IMR-90 (cell line): ENCODE measurements around the gene BOD1. TPM values are rescaled to one million over a fixed set of nuclear protein-coding genes. Genes with fewer than 3 reads are reported as not detected.

ENCODE experiments used
- ATAC-seq: fragments of 200-7000 bp; cut with Tn5 transposase; 2 replicates; pipeline ENCODE4 v1.9.1; 2020; ENCODE audit warnings: low read depth, mild to moderate bottlenecking, moderate library complexity
- BruUV-seq: library from RNA; stranded (reverse); fragments of 400-500 nt; replicated peaks from 2 replicates; lab custom pipeline; 2021; lab: Mats Ljungman, UMichigan
- CTCF ChIA-PET: fragments of 300-600 bp; formaldehyde crosslinking; extraction: SDS; loops from one replicate; lab custom pipeline; 2021; ENCODE audit warnings: antibody characterized with exemption; lab: Yijun Ruan, JAX
- POLR2A ChIA-PET: fragments of 300-600 bp; sonication (Branson Sonifier 250); formaldehyde crosslinking; loops from one replicate; lab custom pipeline; 2022; ENCODE audit warnings: antibody characterized with exemption; ENCODE audit not compliant: unreplicated experiment; lab: Charles Lee
- DNase-seq: peaks from one replicate; pipeline ENCODE4 v3.0.0; 2013
- H2AFZ ChIP-seq: replicated peaks from 2 replicates; pipeline ENCODE3; 2013; ENCODE audit warnings: low read length, mild to moderate bottlenecking; ENCODE audit not compliant: poor library complexity
- H2AK5ac ChIP-seq: 2 replicates; pipeline ENCODE4 v1.6.1; 2013; ENCODE audit warnings: low read depth, low read length, inconsistent platforms
- H2AK9ac ChIP-seq: replicated peaks from 2 replicates; pipeline ENCODE3; 2013; ENCODE audit warnings: mild to moderate bottlenecking, low read depth, low read length, moderate library complexity; ENCODE audit not compliant: poor library complexity
- H2BK120ac ChIP-seq: 2 replicates; pipeline ENCODE4 v1.6.1; 2013; ENCODE audit warnings: low read depth, low read length, inconsistent platforms
- H2BK15ac ChIP-seq: 3 replicates; pipeline ENCODE4 v1.6.1; 2013; ENCODE audit warnings: low read depth, low read length, inconsistent platforms
- H2BK20ac ChIP-seq: 2 replicates; pipeline ENCODE4 v1.6.1; 2013; ENCODE audit warnings: low read depth, mild to moderate bottlenecking, inconsistent platforms, low read length, moderate library complexity
- H2BK5ac ChIP-seq: 2 replicates; pipeline ENCODE4 v1.6.1; 2013; ENCODE audit warnings: mild to moderate bottlenecking, low read depth, low read length, inconsistent platforms; ENCODE audit not compliant: poor library complexity, severe bottlenecking
- H3K14ac ChIP-seq: replicated peaks from 2 replicates; pipeline ENCODE4 v1.6.1; 2013; ENCODE audit warnings: low read depth, low read length, inconsistent platforms
- H3K18ac ChIP-seq: 2 replicates; pipeline ENCODE4 v1.6.1; 2013; ENCODE audit warnings: low read depth, low read length, control low read depth
- H3K23ac ChIP-seq: 2 replicates; pipeline ENCODE4 v1.6.1; 2013; ENCODE audit warnings: low read depth, low read length, inconsistent platforms
- H3K27ac ChIP-seq: 2 replicates; pipeline ENCODE4 v1.5.1; 2013; ENCODE audit warnings: mild to moderate bottlenecking, control low read depth, low read length; ENCODE audit not compliant: insufficient read depth
- H3K27me3 ChIP-seq: 2 replicates; pipeline ENCODE4 v1.6.1; 2013; ENCODE audit warnings: low read length; ENCODE audit not compliant: control insufficient read depth, insufficient read depth
- H3K36me3 ChIP-seq: 2 replicates; pipeline ENCODE4 v1.6.1; 2013; ENCODE audit warnings: low read length, mixed read lengths; ENCODE audit not compliant: control insufficient read depth, insufficient read depth
- H3K4ac ChIP-seq: 2 replicates; pipeline ENCODE4 v1.6.1; 2013; ENCODE audit warnings: low read depth, low read length, inconsistent platforms
- H3K4me1 ChIP-seq: 2 replicates; pipeline ENCODE4 v1.6.1; 2013; ENCODE audit warnings: low read length, mixed read lengths; ENCODE audit not compliant: control insufficient read depth, insufficient read depth
- H3K4me2 ChIP-seq: 2 replicates; pipeline ENCODE4 v1.6.1; 2013; ENCODE audit warnings: low read depth, mild to moderate bottlenecking, control low read depth, low read length, moderate library complexity
- H3K4me3 ChIP-seq: 2 replicates; pipeline ENCODE4 v1.5.1; 2013; ENCODE audit warnings: low read depth, mild to moderate bottlenecking, control low read depth, low read length, moderate library complexity; ENCODE audit not compliant: insufficient read depth
- H3K56ac ChIP-seq: 2 replicates; pipeline ENCODE4 v1.6.1; 2013; ENCODE audit warnings: low read length, inconsistent platforms; ENCODE audit not compliant: insufficient read depth; ENCODE audit errors: extremely low read depth
- H3K79me1 ChIP-seq, 2 experiments: 2 replicates each; pipeline ENCODE4 v1.6.1; 2013; ENCODE audit warnings: low read length in 2 of 2, inconsistent platforms in 1 of 2, low read depth in 1 of 2
- H3K9ac ChIP-seq: 2 replicates; pipeline ENCODE4 v1.6.1; 2013; ENCODE audit warnings: low read depth, low read length, control low read depth
- H3K9me1 ChIP-seq: 2 replicates; pipeline ENCODE4 v1.6.1; 2013; ENCODE audit warnings: low read length, inconsistent platforms; ENCODE audit not compliant: insufficient read depth
- H3K9me3 ChIP-seq: 2 replicates; pipeline ENCODE4 v1.6.1; 2013; ENCODE audit warnings: low read length; ENCODE audit not compliant: control insufficient read depth, insufficient read depth
- H4K20me1 ChIP-seq: 2 replicates; pipeline ENCODE4 v1.6.1; 2013; ENCODE audit warnings: low read length, inconsistent platforms; ENCODE audit not compliant: insufficient read depth
- H4K5ac ChIP-seq: 2 replicates; pipeline ENCODE4 v1.6.1; 2013; ENCODE audit warnings: mild to moderate bottlenecking, low read depth, low read length, control low read depth
- H4K8ac ChIP-seq, 2 experiments: 2 replicates each; pipeline ENCODE4 v1.6.1; 2013; ENCODE audit warnings: low read depth in 2 of 2, low read length in 2 of 2, control low read depth in 1 of 2, inconsistent platforms in 1 of 2
- H4K91ac ChIP-seq: 2 replicates; pipeline ENCODE4 v1.6.1; 2013; ENCODE audit warnings: low read depth, low read length, inconsistent platforms; ENCODE audit not compliant: insufficient read depth
- RFX5 ChIP-seq: IDR thresholded peaks from 2 replicates; pipeline ENCODE4 v1.8.0; 2012; ENCODE audit warnings: low read depth, mild to moderate bottlenecking, low read length, moderate library complexity
- WGBS, 2 experiments: methylation state at CpG; one replicate each; pipeline versions ENCODE4 v1.1.5 to v1.1.7; 2013; ENCODE audit warnings: missing lambda C conversion rate in 2 of 2; ENCODE audit not compliant: insufficient read length in 1 of 2; ENCODE audit errors: extremely low coverage in 2 of 2; 5-methylcytosine and 5-hydroxymethylcytosine counted together
- dilution Hi-C: fragments of 300-500 bp; cut with HindIII; formaldehyde crosslinking; loops from one replicate; pipeline ENCODE4 v1.14.3; 2018; ENCODE audit warnings: low sequenced_read_pairs; ENCODE audit not compliant: unreplicated experiment
- in situ Hi-C: fragments of 300-500 bp; cut with MboI; formaldehyde crosslinking; loops from 3 replicates; pipeline ENCODE4 v1.14.3; 2019; ENCODE audit warnings: low sequenced_read_pairs, inconsistent platforms, mixed read lengths
- intact Hi-C: fragments of 100-400 bp; cut with micrococcal nuclease; formaldehyde crosslinking; loops from 2 replicates; pipeline ENCODE4 v1.10.0; 2022
- polyA plus RNA-seq, 3 experiments: library from polyadenylated mRNA; depleted of rRNA; stranded (reverse); fragments of >200 nt; gene quantifications; 2 replicates each; pipeline ENCODE4 v1.2.3, GENCODE V29; 2012; ENCODE audit warnings: low replicate concordance in 1 of 3
- total RNA-seq: library from RNA; depleted of rRNA; stranded (reverse); fragments of >200 nt; gene quantifications from 2 replicates; pipeline ENCODE4 v1.2.3, GENCODE V29; 2012
- TF ChIP-seq, protein P1 (sequence below): fragments of 150-350 bp; IDR thresholded peaks from 2 replicates; pipeline ENCODE4 v1.6.1; 2016; ENCODE audit warnings: low read depth, mild to moderate bottlenecking, low read length, moderate library complexity, borderline replicate concordance

Gene BOD1
- total and polyA plus RNA-seq, 2 of the 4 experiments (the other 2 are of a cell fraction), result 57.9 to 71.7 TPM

DNA sequence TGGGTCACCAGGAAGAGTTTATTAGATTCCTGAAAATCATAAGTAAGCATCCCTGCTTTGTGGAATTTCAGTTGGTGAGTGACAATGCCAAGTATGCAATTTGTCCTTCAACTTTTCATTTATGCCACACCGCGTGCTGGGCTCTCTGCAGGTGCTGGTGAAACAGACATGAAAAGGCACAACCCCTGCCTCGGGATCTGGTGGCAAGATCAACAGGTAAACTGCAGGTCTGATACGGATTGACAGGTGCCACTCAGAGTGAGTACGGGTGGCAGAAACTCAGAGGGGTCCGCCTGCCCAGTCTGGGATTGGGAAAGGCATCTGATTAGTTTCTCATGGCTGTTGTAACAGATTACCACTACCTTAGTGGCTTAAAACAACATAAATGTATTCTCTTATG is 40.5 kb downstream of the BOD1 start:
- H3K4me2 ChIP-seq, result no peak overlapping the region
- no peak overlapping the region for H3K4me3 ChIP-seq
- no peak overlapping the region for H3K9ac ChIP-seq
- no peak for ATAC-seq
- no peak overlapping the region for H3K27ac ChIP-seq
- H2AFZ ChIP-seq, result no peak overlapping the region
- WGBS, 2 experiments, result 97% methylated on average over 3 of the region's 6 CpGs; no CpG with 5 or more reads in 1 of the 2 experiments
- no peaks in the 10 kb centered on the region for H4K20me1 ChIP-seq
- H4K8ac ChIP-seq, result no peak overlapping the region
- H3K9me3 ChIP-seq, result peaks cover 7% of the 10 kb centered on the region
- no peaks in the 10 kb centered on the region for H3K79me1 ChIP-seq
- no peaks in the 10 kb centered on the region for H3K36me3 ChIP-seq
- no peak overlapping the region for H3K4ac ChIP-seq
- H4K5ac ChIP-seq, result no peak overlapping the region
- H4K91ac ChIP-seq, result no peak overlapping the region
- H2BK5ac ChIP-seq, result no peak overlapping the region
- no peak overlapping the region for H2BK20ac ChIP-seq
- intact Hi-C loops, result no loop called here
- H2BK15ac ChIP-seq, result no peak overlapping the region
- H3K56ac ChIP-seq, result no peak overlapping the region
- BruUV-seq, result no TSS peak
- ChIA-PET CTCF (no interaction called here), POLR2A (no interaction called here)
- H3K27me3 ChIP-seq, result no peaks in the 10 kb centered on the region
- no peak overlapping the region for H2AK9ac ChIP-seq
- dilution Hi-C loops, result no loop called here
- no peak for DNase-seq
- H3K23ac ChIP-seq, result no peak overlapping the region
- H3K18ac ChIP-seq, result no peak overlapping the region
- TF ChIP-seq RFX5, result no peak
- TF ChIP-seq, protein P1, sequence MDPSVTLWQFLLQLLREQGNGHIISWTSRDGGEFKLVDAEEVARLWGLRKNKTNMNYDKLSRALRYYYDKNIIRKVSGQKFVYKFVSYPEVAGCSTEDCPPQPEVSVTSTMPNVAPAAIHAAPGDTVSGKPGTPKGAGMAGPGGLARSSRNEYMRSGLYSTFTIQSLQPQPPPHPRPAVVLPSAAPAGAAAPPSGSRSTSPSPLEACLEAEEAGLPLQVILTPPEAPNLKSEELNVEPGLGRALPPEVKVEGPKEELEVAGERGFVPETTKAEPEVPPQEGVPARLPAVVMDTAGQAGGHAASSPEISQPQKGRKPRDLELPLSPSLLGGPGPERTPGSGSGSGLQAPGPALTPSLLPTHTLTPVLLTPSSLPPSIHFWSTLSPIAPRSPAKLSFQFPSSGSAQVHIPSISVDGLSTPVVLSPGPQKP, result no peak
- H2BK120ac ChIP-seq, result no peak overlapping the region
- in situ Hi-C loops, result loop anchor here (25.0 kb wide), 2 partner anchors 414 to 864 kb away; no protein-coding TSS in a partner anchor
- no peak overlapping the region for H3K14ac ChIP-seq
- peaks cover 3% of the 10 kb centered on the region; the same call in 1 of the 2 replicates for H3K4me1 ChIP-seq
- H3K9me1 ChIP-seq, result no peaks in the 10 kb centered on the region; the same call in 1 of the 2 replicates
- no peak overlapping the region for H2AK5ac ChIP-seq
